ENCODE data around the gene CPB2.
A peak's percentile ranks its signal among the peaks of the same experiment; 100 is the strongest.

The CPB2 gene

DNA sequence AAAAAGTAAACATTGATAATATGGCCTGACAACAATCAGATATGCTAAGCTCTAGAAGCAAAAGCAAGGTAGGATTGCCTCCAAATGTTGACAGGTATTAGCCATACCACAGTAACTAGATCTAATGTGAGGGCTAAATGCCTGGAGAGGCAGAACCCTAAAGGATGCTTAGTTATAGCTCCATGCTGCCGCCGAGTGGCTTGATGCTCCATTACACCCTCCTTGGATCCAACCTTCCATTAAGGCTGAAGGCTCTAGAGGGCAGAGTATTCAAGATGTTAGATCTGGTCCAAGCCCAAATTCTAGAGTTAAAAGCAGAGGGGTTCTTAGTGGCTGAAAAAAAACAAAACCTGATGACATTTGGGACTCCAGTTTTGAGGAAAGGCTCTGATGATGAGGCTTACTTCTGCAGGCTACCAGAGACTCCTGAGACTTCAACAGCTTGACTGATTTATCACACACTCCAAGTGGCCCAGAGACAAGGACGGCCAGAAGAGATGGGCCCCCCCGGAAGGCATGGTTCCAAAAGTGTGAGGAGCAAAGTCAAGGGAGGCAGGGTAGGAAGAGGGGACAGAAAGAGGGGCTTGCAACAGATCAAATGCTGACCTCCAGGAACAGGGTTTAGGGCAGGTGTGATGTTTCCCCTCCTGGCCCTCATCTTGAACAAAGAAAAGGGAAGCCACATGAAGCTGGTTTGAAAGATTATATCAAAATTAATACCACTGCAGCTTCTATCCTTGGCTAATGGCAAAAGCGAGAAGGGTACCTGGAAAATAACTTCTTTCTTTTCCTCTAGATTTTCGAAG is 21.9 kb upstream of the CPB2 start:
- peak; percentile 60 for DNase-seq (ENCODE audit: low read depth)

DNA sequence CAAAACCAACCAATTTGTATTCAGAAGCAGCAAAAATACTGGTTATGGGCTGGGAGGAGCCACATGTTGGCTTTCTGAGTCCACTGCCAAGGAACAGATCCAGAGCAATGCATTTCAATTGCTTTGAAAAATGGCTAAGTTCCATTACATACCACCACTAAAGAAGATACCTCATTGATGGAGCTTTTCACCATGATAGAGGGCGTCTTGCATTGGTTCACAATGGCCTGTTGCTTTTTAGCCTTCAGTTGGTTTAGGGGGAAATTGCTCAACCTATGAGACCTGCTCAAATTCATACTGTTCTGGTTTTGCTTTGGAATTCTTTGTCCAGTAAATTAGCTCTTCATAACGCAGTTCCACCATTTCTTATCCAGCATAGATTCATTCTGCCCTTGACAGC is 21.2 kb upstream of the CPB2 start:
- no peak for DNase-seq (ENCODE audit: low read depth)

DNA sequence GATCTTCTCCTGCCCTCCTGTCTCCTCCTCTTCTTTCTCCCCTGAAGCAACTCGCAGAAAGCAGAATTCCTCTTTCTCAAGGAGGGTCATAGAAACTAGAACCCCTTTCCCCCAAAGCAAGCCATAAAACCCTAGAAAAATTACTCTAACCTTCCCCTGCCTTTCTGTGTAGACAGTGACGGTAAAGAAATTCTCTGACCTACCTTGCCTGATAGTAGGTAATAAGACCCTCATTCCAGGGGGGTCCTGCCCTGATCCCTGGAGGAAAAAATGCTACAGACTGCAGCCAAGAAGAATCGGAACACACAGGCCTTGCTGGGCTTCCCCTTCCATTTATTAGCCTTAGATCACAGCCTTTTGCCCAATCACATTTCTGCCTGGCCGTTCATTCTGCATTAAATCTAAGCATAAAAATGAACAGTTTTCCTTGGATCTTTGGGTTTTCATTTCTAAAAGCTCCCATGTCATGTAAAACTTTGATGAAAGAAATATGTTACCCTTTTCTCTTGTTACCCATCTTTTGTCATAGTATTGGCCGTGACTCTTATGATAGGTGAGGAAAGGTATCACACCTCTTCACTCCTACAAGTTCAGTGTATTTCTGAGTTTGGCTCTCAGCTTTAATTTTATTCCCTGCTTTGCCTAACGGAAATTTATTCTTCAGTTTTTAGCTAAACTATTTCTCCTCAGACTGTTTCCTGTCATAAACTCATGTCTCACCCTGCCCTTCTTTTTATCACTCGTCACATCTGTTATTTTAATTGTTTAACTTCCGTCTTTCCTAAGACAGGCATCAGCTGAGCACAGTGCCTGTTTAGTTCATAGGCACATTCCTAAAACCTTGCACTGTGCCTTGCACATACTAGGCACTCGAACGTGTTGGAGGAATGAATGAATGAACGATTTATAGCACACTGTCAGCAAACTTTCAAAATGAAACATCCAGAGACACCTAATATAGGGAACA is 20.4 kb upstream of the CPB2 start:
- no peak for DNase-seq (ENCODE audit: low read depth)

DNA sequence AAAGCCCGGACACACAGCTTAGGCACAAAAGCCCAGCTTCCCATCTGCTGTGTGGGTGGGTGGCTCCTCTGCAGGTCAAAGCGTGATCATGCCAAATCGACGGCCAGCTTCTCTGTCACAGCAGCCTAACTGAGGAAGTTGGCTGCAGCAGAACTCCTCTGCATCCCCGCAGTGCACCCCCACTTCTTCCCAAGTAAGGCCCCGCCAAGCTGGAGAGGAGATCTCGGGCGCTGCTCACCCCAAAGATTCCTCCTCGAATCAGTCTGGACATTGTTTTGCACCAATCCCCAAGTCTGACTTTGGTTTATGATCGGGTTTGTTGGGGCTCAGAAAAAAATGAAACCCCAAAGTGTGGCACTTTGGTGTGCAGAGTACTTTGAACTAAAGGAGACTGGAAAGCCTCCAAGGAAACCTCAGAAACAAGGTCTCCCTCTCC is 19.7 kb upstream of the CPB2 start:
- DNase-seq (ENCODE audit: low read depth): peak; percentile 20

DNA sequence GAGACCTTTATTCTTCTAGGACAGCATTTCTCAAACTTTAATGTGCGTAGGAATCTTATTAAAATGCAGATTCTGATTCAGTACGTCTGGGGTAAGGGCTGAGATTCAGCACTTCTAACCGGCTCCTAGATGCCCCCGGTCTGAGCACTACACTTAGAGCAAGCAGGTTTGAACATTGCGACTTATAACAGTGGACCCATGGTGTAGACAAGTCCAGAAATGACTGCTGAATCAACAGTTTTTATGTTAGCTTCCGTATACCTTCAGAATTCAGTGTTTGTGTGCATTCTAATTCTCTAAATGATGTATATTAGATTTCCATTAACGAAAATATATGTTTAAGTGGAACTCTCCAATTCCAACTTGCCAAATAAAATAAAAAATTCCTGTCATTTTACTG is 17.5 kb upstream of the CPB2 start:
- no peak for DNase-seq (ENCODE audit: low read depth)

DNA sequence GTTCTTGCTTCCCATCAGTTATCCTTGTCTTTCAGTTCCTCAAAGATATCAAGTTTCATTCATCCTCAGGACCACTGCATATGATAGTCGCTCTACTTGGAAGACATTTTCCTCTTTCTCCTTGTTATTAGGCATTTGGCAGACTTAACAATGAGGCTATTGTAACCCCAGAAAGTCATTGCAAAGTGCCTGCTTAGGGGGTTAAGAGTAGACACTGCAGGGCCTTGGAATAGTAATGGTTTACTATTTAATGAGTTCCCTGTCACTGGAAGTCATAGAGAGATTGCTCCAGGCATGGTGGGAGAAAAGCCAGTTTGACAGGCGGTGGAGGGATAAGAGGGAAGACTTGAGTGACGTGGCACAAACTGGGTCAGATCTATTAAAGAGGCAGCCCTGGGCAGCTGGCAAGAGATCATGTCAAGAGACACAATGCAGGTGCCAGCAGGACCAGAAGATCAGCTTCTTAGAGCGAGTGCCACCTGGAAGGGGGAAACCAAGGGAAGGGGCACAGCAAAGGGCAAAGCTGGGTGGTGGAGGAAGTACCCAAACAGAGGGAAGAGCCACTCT is 16.8 kb upstream of the CPB2 start:
- no peak for DNase-seq (ENCODE audit: low read depth)

DNA sequence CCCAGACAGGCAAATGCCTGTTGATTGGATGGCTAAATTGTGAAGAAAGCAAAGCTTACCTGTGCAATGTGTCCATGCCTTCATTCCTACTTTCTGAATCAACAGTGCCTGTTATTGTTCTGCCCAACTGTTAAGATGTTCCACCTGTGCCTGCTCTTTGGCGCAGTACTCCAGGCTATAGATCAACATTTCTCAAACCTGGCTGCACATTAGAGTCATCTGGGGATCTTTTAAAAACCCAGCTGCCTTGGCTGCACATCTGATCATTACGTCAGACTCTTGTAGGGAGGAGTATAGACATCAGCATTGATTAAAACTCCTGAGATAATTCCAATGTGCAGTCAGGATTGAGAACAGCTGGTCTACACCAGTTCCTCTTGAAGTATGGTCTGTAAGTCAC is 16.2 kb upstream of the CPB2 start:
- no peak for DNase-seq (ENCODE audit: low read depth)

DNA sequence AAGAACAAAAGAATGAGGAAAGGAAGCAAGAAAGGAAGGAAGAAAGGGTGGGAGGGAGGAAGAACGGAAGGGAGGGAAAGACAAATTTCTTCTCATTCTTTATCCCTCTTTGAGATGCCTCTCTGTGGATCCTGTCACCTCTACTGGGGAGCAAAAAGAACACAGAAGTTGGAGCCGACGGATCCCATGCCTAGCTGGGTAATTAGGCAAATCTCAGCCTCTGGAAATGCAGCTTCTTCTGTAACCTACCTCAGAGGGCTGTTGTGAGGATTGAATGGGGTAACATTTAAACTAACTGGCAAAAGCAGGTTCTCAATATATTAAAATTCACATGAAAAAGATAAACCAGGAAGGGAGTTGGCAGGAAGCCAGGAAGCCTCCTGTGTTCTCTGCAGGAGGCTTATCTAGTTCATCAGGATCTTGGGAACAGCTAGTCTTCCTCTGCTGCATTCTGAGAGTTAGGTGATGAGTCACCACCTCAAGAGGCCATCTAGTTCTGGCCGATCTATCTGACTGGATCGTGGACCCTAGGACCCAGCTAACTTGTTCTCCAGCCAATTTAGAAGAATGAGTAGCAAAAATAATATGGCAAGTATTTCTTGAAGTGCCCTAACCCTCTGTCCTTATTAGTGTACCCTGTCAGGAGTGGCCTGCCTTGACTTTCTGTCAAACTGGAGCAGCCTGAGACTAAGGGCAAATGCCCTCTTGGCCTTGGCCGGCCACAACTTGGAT is 15.2 kb upstream of the CPB2 start:
- DNase-seq (ENCODE audit: low read depth): no peak

DNA sequence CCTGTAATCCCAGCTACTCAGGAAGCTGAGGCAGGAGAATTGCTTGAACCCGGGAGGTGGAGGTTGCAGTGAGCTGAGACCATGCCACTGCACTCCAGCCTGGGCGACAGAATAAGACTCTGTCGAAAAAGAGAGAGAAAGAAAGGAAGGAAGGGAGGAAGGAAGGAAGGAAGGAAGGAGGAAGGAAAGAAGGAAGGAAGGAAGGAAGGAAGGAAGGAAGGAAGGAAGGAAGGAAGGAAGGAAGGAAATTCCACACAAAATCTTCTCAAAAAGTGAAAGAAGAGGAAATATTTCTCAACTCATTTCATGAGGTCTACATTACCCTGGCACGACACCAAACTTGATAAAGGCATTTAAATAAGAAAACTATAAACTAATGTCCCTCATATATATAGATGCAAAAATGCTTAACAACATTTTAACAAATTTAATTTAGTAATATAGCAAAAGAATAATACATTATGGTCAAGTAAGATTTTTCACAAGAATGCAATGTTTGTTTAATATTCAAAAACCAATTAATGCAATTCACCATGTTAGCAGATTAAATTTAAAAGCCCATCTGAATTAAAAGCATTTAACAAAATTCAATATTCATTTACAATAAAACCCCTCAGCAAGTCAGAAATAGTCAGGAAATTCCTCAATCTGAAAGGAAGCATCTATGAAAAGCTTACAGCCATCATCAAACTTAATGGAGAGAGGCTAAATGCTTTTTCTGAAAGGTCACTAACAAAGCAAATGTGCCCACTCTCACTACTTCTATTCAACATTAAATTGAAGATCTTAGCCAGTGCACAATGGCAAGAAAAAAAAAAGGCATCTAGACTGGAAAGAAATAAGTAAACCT is 12.0 kb upstream of the CPB2 start:
- no peak for DNase-seq (ENCODE audit: low read depth)

DNA sequence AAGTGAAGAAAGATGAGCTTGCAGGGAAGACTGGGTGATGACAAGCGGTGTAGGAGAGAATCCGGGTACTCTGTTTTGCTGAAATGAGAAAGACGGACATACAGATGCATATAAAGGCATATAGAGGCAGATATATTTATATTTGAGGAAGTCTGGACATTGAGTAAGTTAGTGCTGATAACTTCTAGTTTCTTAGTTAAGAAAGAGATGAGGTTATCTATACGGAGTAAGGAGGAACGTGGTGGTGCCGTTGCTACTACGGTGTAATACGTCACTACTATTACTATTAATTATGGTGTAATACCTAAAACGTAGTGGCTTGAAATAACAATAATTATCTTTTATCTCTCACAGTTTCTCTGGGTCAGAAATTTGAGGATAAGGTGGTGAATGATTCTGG is 9.8 kb upstream of the CPB2 start:
- no peak for DNase-seq (ENCODE audit: low read depth)

DNA sequence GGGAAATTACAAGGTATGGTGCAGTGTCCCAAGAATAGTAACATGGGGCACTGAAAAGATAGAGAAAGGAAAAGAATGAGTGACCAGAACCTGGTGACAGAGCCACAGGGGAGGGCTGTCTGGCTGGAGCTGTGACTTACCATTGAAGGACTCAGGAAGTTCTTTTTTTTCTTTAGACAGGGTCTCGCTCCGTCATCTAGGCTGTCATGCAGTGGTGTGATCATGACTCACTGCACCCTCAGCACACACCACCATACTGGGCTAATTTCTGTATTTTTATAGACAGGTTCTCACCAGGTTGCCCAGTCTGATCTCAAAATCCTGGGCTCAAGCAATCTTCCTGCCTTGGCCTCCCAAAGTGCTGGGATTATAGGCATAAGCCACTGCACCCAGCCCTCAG is 8.8 kb upstream of the CPB2 start:
- no peak for DNase-seq (ENCODE audit: low read depth)

DNA sequence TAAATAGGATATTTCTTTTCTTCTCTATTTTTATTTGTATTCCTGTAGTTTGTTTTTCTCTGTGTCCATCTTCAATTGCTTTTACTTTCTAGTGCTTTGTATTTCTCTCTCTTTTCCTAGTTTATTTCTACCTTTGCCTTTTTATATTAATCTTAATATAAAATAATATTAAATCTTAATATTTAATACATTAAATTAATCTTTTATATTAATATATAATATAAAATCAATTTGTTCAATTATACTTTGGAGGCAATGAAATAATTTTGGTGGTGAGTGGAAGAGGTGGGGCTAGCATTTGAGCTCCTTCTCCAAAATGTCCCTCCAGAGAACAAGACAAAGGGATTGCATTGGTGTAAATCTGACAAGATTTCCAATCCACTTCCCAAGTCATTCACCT is 6.3 kb upstream of the CPB2 start:
- no peak for DNase-seq (ENCODE audit: low read depth)

DNA sequence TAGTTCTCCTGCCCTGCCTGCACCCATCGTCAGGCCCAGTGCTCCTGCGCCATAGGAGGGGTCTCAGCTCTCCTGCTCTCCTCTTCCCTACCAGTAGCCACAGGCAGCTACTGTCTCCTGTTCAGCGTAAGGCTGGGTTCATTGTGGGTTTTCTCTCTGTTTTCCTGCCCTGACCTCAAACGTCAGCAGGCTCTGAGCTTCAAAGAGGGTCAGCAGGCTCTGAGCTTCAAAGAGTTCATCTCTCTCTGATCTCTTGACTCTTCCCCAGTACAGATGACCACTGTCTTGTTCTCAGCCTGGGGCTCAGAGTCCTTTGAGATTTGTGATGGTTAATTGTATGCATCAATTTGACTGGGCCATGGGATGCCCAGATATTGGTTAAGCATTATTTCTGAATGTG is 4.6 kb upstream of the CPB2 start:
- DNase-seq (ENCODE audit: low read depth): no peak

DNA sequence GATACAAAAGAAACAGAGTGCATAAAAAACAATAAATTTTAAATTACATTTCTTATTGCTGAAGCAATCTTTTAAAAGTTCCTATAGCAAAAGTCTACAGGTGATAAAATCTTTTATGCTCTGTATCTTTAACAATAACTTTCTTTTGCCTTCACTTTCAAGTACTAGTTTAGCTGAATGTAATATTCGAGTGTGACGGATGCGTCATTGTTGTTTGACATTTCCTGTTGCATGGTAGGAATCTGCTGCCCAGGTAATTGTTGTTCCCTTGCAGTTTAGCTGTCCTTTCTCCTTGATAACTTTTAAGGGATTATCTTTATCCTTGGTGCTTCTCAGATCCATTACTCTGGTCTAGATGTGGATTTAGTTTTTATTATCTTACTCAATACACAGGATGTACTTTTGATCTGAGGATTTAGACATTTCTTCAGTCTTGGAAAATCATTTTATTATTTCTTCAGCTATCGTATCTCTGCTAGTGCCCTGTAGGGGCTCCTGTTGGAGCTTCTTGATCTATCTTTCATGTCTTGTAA is 2.1 kb upstream of the CPB2 start:
- DNase-seq (ENCODE audit: low read depth): no peak

DNA sequence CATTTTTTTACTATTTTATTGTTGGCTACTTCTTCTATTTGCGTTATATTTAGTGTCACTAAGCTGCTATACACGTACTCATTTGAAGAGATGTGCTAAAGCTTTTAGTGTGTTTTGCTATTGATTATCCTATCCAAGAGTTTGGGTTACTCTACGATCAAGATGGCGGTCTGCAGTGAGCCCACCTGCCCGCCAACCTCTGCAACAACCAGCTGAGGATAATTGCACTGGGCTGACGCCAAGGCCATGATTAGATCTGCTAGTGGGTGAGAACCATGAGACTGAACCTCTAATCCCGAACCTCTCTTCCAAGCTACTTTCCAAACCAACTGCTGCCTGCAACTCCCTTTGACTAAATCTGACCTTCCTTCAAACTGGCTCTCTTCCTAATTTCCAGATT is 1.8 kb downstream of the CPB2 start:
- DNase-seq (ENCODE audit: low read depth): no peak

DNA sequence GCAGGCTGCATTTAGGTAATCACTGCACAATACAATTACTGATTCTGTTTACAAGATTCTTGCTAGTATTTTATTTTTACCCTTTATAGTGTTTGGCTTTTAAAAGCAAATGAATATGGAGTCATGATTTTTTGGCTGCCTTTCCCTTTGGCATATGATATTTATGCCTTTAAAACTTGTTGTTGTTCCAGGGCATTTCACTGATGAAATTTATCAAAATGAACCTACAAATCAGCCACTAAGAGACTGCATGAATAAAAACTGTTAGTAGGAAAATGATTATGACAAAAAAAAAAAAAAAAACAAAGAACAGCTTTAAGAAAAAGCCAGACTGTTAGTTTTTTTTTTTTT is 2.6 kb downstream of the CPB2 start:
- DNase-seq (ENCODE audit: low read depth): no peak

DNA sequence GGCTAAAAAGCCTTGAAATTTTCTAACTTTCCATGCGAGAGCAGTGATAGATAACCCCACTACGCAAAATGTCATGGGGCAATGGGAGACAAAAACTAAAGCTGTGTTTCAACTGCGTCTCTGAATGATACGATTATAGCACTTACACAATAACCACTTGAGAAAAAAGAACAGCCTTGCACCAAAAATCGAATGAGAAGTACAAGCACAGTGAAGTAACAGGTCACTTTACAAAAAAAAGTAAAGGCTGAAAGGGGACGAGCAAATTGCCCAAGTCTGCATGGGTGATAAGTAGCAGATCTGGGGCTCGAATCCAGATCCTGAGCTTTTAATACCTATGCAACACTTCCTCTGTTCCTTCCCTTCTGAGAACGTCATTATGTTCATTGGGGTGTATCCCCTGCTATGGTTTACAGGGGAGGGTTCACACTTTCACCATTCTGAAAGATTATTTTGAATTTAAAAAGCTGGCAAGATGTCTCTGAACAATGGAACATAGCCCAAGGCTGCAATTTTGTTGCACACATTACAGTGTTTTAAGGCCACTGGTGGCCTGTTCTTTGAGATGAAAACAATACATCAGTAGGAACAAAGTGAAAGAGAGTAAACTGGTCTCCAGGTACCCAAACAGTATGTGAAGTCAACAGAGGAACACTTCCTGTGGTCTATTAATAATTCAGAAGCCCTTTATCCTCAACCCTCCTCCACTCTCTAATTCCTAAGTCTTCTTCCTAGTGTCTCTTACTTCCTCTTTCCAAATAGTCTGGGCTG is 3.2 kb downstream of the CPB2 start:
- no peak for DNase-seq (ENCODE audit: low read depth)

DNA sequence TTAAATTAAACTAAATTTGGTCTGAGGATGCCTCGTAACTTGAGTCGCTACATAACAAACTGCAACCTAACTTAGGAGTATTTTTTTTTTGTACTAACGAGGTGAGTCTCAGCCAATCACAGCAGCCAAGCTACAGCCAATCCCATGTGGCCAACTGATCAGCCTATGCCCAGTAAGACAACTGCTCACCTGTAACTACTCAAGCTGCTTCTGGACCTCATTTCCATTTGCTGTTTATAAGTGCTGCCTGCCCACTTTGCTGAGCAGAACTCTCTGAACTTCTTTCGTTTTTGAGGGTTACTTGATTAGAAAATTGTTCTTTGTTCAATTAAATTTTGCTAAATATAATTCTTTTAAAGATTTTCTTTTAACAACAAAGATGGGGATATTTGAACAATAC is 3.8 kb downstream of the CPB2 start:
- no peak for DNase-seq (ENCODE audit: low read depth)

DNA sequence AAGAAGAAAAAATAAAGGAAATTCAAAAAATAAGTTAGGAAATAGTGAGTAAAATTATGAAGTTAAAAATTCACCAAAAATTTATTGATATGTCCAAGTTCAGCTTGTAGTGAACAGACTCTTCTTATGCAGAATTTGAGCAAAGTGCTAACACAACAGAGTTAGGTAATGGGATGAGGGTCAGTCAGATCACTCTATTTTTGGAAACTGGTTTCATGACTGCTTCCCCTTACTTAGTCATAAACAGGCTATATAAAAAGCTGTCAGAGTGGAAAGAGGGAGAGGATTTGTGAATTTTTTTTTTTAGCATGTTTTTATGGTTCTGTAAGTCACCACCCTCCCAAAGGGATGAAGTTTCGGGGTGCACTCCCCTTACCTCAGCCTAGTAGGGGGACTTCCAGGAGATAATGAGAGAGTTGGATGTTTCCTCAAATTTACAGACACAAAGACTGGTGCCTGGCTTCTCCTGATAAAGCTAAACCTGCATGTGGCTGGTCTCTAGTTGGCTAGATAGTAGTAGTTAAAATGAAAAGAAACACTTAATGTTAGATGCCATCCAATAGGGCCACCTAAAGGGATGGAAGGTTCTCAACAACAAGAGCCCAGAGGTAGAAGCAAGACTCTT is 4.5 kb downstream of the CPB2 start:
- DNase-seq (ENCODE audit: low read depth): no peak

DNA sequence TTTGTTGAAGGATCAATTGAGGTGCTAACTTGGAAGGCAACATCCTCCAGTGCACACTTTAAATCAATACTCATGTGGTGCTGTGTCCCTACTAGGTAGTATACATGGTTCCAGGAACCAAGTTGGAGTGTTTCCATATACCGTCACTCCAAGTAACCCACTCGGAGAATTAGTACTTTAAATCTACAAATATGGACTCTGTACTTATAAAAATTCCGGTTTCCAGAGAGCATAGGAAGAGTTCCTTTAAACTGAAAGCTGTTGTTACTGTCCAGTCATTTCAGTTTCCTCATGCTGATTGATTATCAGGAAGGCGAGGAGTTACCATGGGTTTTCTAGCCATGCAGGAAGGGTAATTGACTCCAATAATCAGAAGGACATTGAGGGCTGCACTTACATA is 7.2 kb downstream of the CPB2 start:
- no peak for DNase-seq (ENCODE audit: low read depth)
